GM12878 (cell line): ENCODE measurements around the gene DOK7. TPM values are rescaled to one million over a fixed set of nuclear protein-coding genes. Genes with fewer than 3 reads are reported as not detected.

ENCODE experiments used
- EED ChIP-seq: sonication (generic); IDR thresholded peaks from 2 replicates; pipeline ENCODE4 v1.6.1; 2016; ENCODE audit warnings: antibody characterized with exemption, low read depth
- HDGF ChIP-seq: fragments of 450-650 bp; IDR thresholded peaks from 2 replicates; pipeline ENCODE4 v1.6.1; 2016; ENCODE audit warnings: antibody characterized with exemption
- SMARCA5 ChIP-seq: fragments of 450-650 bp; IDR thresholded peaks from 2 replicates; pipeline ENCODE4 v1.6.1; 2017; ENCODE audit warnings: mild to moderate bottlenecking
- STAT1 ChIP-seq: fragments of 450-650 bp; conservative IDR thresholded peaks from 2 replicates; pipeline ENCODE4 v1.6.1; 2014; ENCODE audit warnings: antibody characterized with exemption, mild to moderate bottlenecking
- YY1 ChIP-seq: IDR thresholded peaks from 2 replicates; pipeline ENCODE4 v1.6.1; 2011; ENCODE audit warnings: low read depth, mild to moderate bottlenecking, low read length
- ZNF274 ChIP-seq: IDR thresholded peaks from one replicate; pipeline ENCODE4 v1.8.0; 2011; ENCODE audit not compliant: insufficient read length, insufficient read depth
- ZZZ3 ChIP-seq: IDR thresholded peaks from 2 replicates; pipeline ENCODE4 v1.6.1; 2011; ENCODE audit warnings: low read depth; ENCODE audit not compliant: control insufficient read depth, insufficient read length
- polyA plus RNA-seq, 11 experiments: library from polyadenylated mRNA; depleted of rRNA in 4 of 11; unstranded in 6 of 11; stranded (reverse) in 5 of 11; fragments of >200 nt; fragmentation: Nextera tagmentation in 4 of 11; fragmentation: Illumina TruSeq in 1 of 11; extraction: Ambion mirVana in 4 of 11; extraction: Trizol in 1 of 11; gene quantifications; 1 replicate in 1 of 11; 2 replicates in 10 of 11; pipeline versions ENCODE4 v1.2.1 to v1.2.3, GENCODE V29; 2011 to 2016; ENCODE audit warnings: inconsistent platforms in 2 of 11, missing spikeins in 2 of 11, low read depth in 1 of 11
- total RNA-seq, 4 experiments: library from RNA; depleted of rRNA in 3 of 4; stranded (reverse); fragments of >200 nt in 3 of 4; fragmentation: Illumina TruSeq in 1 of 4; extraction: Trizol in 1 of 4; gene quantifications; 2 replicates each; pipeline versions ENCODE4 v1.2.1 to v1.2.3, GENCODE V29; 2013 to 2021
- TF ChIP-seq, protein P1 (sequence below): IDR thresholded peaks from 2 replicates; pipeline ENCODE4 v1.6.1; 2012; ENCODE audit warnings: mild to moderate bottlenecking, low read depth, low read length
- TF ChIP-seq, protein P2 (sequence below): fragments of 450-650 bp; IDR thresholded peaks from 2 replicates; pipeline ENCODE4 v1.6.1; 2018; ENCODE audit warnings: borderline replicate concordance, mild to moderate bottlenecking; ENCODE audit not compliant: partially characterized antibody

DOK7 gene
- total and polyA plus RNA-seq, 10 of the 15 experiments (the other 5 are each of a cell fraction or from before 2014, with no cell fraction given), result 0.04 to 0.46 (median 0.18) TPM; not detected in 4

DNA sequence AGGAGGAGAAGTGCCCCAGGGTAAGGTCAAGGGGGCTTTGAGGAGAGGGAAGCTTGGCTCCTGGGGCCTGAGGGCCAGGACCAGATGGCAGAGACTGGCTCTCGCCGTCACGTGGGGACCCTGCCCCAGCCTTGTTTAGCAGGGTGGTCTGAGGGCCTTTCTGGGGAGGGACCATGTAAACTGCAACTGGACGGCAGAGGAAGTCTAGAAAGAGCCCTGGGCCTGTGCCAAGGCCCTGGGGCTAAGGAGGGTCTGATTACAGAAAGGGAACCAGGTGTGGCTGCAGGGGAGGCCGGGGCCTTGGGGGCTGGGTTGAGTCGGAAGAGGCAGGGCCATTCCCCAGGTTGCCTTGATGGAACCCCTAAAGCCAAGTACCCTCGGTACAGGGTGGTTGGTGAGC lies 23.1 kb upstream of the DOK7 start (continued):
- TF ChIP-seq, protein P1, sequence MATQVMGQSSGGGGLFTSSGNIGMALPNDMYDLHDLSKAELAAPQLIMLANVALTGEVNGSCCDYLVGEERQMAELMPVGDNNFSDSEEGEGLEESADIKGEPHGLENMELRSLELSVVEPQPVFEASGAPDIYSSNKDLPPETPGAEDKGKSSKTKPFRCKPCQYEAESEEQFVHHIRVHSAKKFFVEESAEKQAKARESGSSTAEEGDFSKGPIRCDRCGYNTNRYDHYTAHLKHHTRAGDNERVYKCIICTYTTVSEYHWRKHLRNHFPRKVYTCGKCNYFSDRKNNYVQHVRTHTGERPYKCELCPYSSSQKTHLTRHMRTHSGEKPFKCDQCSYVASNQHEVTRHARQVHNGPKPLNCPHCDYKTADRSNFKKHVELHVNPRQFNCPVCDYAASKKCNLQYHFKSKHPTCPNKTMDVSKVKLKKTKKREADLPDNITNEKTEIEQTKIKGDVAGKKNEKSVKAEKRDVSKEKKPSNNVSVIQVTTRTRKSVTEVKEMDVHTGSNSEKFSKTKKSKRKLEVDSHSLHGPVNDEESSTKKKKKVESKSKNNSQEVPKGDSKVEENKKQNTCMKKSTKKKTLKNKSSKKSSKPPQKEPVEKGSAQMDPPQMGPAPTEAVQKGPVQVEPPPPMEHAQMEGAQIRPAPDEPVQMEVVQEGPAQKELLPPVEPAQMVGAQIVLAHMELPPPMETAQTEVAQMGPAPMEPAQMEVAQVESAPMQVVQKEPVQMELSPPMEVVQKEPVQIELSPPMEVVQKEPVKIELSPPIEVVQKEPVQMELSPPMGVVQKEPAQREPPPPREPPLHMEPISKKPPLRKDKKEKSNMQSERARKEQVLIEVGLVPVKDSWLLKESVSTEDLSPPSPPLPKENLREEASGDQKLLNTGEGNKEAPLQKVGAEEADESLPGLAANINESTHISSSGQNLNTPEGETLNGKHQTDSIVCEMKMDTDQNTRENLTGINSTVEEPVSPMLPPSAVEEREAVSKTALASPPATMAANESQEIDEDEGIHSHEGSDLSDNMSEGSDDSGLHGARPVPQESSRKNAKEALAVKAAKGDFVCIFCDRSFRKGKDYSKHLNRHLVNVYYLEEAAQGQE, result no peak
- no peak for TF ChIP-seq ZZZ3
- TF ChIP-seq STAT1, result no peak
- TF ChIP-seq ZNF274, result no peak
- TF ChIP-seq EED, result no peak
- no peak for TF ChIP-seq HDGF
- TF ChIP-seq, protein P2, sequence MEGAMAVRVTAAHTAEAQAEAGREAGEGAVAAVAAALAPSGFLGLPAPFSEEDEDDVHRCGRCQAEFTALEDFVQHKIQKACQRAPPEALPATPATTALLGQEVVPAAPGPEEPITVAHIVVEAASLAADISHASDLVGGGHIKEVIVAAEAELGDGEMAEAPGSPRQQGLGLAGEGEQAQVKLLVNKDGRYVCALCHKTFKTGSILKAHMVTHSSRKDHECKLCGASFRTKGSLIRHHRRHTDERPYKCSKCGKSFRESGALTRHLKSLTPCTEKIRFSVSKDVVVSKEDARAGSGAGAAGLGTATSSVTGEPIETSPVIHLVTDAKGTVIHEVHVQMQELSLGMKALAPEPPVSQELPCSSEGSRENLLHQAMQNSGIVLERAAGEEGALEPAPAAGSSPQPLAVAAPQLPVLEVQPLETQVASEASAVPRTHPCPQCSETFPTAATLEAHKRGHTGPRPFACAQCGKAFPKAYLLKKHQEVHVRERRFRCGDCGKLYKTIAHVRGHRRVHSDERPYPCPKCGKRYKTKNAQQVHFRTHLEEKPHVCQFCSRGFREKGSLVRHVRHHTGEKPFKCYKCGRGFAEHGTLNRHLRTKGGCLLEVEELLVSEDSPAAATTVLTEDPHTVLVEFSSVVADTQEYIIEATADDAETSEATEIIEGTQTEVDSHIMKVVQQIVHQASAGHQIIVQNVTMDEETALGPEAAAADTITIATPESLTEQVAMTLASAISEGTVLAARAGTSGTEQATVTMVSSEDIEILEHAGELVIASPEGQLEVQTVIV, result no peak
- TF ChIP-seq YY1, result no peak
- TF ChIP-seq SMARCA5, result no peak
